ENCODE results near the gene DGKH.

GRCh38 chr13:42038661-42039456 lies 9.6 kb upstream of the DGKH start:
- no peak for TF ChIP-seq CTCF (conservative IDR thresholded peaks at IDR 0.05)
- no peak for TF ChIP-seq EZH2 (IDR thresholded peaks at IDR 0.05; ENCODE audit: low read depth)

Data from PC-9 (cell line).